Endometrium (tissue), 2 donors: Measurements from ENCODE around the gene KRTAP10-11.
"Not testable (repeated sequence)": the region's sequence is repeated elsewhere in the genome, so short reads cannot be mapped to it uniquely, and the experiment has no call there.

Experiments used
- FAIRE-seq: peaks from 2 replicates; lab custom pipeline; 2012; peaks lifted over from hg19 to GRCh38; lab: Jason Lieb, UNC
- donor health status: control.
- donor health status: control.

Gene KRTAP10-11

DNA sequence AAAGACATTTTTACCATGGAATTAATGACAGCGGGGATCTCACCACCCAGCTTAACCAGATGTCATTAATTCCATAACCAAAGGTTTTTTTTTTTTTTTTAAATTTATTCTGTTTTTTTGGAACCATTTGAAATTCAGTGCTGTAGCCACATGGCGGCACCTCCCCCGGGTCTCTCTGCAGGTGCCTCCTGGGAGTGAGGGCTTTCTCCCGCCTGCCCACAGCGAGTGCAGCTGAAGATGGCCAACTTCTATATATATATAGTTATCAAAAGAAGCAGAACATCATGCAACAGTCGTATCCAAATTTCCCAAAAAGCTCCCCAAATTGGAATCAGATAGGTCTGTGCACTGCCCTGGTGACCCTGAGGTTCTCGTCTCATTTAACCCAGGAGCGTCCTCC is 30.7 kb upstream of the KRTAP10-11 start:
- no peak for FAIRE-seq

DNA sequence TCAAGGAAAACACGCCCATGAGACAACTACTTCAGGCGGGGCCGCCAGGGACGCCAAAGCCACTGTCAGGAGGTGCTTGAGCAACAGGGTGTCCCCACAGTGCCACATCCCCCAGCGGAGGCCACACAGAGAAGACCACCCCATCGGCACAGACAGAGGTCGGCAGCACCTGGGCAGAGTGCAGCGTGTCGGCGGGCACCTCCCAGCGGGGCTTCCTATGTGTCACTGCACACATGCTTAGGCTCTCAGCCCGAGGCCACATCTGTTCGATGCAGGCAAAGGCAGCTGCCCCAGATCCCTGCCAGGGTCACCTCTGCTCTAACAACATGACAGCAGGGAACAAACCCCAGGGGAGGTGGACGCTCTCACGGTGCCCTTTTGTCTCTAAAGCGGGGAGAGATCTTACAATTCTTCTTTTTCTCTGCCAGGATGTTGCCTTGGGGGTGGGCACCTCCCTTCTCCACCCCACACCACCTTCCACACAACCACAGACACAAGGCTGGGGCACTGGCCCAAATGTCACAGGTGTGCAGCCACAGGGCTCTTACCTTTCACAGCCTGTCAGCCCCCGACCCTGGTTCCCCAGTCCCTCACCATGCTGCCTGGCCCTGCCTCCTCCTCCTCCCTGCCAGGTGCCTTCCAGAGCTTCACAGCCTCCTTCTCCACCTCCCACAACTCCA is 30.2 kb upstream of the KRTAP10-11 start:
- FAIRE-seq: no peak

DNA sequence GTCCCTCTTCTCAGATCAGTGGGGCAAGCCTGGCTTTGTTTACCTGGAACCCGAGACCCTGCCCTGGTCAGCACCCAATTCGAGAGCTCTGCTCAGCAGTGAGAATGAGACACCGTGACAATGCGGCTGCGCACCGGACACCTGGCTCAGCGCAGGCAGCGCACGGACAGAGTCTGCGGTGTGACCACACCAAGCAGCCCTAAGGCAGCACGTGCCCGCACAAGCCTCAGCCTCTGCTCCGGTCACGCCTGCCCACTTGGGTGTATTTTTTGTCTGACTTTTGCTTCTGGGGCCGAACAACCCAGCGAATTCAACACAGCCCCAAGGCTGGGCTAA is 29.7 kb upstream of the KRTAP10-11 start:
- no peak for FAIRE-seq

DNA sequence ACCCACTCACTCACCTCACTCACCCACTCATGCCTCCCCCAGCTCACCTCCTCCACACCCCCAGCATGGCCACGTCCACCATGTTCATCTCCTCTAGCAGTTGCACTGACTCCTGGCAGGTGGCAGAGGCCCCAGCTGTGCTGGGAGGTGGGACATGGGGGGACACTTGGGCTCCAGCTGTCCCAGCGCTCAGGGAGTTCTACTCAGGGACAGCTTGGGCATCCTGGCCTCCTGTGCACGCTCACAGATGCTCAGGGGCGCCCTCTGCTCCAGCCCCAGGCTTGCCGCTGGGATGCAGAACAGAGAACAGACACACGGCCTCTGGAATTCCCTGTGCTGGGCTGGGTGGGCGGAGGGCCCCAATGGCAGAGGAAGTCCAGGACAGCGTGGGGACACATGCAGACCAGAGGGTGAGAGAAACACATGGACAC is 29.1 kb upstream of the KRTAP10-11 start:
- no peak for FAIRE-seq

DNA sequence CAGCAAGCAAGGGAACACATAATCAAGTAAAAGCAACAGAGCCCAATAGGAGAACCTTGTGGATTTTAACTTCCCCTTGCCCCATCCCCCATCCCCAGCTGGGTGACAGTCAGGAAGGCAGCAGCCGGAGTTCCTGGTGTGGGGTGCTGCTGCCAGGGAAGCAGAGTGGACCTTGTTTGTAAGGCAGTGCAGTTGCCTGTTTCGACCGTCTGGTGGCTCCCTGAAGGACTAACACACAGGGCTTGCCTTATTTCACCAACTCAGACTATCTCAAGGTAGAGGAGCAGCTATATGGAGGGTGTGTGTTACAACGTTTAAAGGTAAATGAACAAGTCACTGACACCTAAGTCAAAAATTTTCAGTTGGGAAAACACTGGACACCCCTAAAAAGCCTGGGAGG is 27.7 kb upstream of the KRTAP10-11 start:
- FAIRE-seq: no peak

DNA sequence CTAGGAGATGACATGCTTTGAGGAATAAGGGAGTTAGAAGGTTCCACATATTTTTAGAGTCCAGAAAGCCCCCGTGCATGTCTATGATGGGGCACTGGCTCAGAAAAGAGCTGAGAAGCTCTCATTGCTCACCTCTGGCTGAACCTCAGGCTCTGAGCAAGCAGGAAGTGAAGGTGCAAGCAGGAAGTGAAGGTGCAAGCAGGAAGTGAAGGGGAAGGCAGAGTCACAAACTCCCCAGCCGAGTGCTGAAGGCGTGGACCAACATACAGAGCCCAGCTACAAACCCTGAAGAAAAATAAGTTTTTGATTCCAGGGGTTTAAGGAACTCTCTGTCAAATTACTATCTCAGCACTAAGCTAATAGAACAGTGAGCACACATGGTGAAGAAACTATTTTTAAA is 27.3 kb upstream of the KRTAP10-11 start:
- no peak for FAIRE-seq

DNA sequence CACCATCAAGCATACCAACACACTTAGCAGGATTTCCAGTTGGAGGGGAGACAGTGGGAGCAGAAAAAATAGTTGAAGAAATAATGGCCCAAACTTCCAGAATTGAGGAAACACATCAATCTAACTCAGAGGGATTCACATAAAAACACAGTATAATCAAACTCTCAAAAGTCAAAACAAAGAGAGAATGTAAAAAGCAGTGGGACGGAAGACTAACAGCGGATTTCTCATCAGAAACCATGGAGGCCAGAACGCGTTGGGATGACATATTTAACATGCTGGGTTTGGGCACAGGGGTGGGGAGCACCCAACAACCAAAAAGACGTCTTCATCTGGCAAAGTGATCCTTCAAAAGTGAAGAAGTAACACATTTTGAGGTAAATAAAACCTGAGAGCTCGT is 26.3 kb upstream of the KRTAP10-11 start:
- no peak for FAIRE-seq

DNA sequence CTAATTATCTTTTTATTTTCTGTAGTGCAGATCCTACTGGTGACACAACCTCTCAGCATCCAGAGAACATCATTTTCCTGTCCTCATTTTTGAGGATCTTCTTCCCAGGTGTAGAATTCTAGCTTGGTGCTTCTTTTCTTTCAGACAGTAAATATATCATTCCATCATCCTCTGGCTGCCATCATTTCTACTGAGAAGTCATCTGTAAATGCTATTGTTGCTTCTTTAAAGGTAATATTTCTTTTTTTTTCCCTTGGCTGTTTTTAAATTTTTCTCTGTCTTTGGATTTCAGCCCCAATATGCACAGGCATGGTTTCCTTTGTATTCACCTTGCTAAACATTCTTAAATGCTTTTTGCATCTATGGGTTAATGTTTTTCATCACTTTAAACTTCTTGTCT is 22.6 kb upstream of the KRTAP10-11 start:
- FAIRE-seq: no peak

DNA sequence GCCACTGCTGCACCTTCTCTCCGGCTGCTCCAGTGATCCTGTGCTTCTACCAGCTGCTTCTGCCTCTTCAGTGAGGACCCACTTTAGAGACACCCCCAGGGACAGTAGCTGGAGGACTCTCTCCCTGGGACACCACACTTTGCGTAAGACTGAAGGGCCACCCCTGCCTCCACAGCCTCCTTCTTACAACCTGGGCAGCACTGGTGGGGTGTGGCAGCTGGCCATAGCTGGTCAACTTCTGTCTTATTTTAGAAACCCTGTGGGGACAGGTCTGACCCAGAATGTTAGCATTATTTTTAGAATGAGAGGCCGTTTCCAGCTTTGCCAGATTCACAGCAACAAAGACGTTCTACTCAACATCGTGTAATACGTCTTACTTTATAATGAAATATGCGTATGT is 20.5 kb upstream of the KRTAP10-11 start:
- FAIRE-seq: no peak

DNA sequence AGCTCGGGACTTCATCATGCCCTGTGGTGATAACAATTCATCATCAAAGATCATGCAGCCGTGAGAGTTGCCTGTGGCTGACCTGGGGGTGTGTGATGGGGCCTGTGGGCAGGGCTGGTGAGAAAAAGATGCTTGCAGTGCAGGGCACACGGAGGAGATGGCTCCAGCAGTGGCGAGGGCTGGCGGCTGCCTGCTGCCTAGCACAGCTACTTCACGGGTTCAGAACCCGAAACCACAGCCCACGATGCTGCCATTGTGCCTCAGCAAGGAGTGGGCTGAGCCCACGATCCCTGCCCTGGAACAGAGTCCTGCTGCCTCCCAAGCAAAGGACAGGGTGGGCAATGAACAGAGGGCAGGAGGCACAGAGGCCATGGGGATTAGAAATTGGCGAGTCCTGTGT is 20.0 kb upstream of the KRTAP10-11 start:
- FAIRE-seq: no peak

DNA sequence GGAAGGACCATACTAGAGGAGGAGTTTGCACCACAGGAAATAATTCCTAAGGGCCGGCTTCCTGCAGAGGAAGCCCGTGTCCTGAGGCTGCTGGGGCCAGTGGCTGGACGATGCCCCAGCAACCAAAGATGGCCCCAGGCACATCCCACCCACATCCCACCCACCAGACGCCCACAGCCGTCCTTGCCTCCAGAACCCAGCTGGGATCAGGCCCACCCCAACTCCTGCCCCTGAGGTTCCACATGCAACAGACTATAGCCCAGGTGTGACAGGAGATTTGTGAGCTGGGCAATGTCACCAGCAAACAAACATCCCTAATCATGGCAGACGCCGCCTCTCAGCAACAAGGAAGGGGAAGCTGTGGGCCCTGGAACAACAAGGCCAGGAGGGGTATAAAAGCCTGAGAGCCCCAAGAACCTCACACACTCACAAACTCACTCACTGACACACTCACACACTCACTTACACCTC is 19.5 kb upstream of the KRTAP10-11 start, which contains the start of gene KRTAP10-9:
TSS of gene KRTAP10-9 (plus strand) at position 421 of the 471 bp plus-strand sequence. CDS start 79 bp downstream, outside the sequence.
- no peak for FAIRE-seq

DNA sequence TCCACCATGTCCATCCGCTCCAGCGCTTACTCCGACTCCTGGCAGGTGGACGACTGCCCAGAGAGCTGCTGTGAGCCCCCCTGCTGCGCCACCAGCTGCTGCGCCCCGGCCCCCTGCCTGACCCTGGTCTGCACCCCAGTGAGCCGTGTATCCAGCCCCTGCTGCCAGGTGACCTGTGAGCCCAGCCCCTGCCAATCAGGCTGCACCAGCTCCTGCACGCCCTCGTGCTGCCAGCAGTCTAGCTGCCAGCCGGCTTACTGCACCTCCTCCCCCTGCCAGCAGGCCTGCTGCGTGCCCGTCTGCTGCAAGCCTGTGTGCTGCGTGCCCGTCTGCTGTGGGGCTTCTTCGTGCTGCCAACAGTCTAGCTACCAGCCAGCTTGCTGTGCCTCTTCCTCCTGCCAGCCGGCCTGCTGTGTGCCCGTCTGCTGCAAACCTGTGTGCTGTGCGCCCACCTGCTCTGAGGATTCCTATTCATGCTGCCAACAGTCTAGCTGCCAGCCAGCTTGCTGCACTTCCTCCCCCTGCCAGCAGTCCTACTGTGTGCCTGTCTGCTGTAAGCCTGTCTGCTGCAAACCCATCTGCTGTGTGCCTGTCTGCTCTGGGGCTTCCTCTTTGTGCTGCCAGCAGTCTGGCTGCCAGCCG is 18.9 kb upstream of the KRTAP10-11 start:
- not testable (repeated sequence) for FAIRE-seq

DNA sequence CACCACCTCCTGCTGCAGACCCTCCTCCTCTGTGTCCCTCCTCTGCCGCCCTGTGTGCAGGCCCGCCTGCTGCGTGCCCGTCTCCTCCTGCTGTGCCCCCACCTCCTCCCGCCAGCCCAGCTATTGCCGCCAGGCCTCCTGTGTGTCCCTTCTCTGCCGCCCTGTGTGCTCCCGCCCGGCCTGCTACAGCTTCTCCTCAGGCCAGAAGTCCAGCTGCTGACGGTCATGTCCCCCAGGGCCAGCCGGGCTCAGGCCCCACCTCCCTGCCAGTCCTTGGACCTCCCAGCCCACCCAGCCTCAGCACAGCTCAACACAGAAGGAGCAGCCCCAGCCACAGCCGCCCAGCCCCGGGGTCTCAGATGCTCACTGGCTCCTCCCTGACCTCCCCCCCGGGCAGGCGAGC is 18.4 kb upstream of the KRTAP10-11 start:
- FAIRE-seq: not testable (repeated sequence)

DNA sequence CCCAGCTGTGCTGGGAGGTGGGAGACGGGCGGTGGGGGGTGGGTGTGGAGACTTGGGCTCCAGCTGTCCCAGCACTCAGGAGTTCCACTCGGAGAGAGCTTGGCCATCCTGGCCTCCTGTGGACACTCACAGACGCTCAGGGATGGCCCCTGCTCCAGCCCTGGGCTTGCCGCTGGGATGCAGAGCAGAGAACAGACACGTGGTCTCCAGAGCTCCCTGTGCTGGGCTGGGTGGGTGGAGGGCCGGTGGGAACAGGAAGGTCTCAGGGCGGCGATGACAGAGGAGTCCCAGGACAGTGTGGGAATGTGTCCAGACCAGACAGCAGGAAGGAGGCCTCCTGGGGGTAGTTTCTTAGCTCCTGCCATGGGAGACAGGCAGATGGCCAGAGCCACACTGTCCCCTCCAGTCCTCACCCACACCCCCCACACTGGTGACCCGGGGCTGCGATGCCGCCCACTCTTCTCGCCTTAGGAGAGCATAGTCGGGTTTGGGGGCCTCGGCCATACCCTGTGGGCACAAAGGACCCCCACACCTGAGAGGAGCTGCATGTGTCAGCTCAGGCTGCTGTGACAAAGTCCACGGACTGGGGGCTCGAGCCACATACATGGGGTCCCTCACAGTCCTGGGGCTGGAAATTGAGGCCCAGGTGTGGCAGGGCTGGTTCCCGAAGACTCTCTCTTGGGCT is 17.4 kb upstream of the KRTAP10-11 start:
- no peak for FAIRE-seq

DNA sequence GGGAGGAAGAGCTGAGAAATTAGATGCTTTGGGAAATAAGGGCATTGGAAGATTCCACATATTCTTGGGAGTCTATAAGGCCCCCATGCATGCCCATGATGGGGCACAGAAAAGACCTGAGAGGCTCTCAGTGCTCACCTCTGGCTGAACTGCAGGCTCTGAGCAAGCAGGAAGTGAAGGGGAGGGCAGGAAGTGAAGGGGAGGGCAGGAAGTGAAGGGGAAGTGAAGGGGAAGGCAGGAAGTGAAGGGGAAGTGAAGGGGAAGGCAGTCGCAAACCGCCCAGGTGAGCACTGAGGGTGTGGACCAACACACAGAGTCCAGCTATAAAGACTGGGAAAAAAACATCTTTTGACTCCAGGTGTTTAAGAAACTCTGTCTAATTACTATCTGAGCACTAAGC is 15.8 kb upstream of the KRTAP10-11 start:
- FAIRE-seq: no peak

DNA sequence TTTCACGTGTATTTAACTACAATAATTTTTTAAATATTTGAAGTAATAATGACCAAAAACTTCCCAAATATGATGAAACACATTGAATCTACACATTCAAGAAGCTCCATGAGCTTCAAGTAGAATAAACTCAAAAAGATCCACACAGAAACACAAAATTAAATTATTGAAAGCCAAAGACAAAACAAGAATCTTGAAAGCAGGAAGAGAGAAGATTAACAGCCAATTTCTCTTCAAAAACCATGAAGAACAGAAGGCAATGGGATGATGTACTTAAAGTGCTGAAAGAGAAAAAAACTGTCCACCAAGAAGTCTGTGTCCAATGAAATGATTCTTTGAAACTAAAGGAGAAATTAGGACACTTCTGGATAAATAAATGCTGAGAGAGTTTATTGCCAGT is 14.1 kb upstream of the KRTAP10-11 start:
- FAIRE-seq: no peak

DNA sequence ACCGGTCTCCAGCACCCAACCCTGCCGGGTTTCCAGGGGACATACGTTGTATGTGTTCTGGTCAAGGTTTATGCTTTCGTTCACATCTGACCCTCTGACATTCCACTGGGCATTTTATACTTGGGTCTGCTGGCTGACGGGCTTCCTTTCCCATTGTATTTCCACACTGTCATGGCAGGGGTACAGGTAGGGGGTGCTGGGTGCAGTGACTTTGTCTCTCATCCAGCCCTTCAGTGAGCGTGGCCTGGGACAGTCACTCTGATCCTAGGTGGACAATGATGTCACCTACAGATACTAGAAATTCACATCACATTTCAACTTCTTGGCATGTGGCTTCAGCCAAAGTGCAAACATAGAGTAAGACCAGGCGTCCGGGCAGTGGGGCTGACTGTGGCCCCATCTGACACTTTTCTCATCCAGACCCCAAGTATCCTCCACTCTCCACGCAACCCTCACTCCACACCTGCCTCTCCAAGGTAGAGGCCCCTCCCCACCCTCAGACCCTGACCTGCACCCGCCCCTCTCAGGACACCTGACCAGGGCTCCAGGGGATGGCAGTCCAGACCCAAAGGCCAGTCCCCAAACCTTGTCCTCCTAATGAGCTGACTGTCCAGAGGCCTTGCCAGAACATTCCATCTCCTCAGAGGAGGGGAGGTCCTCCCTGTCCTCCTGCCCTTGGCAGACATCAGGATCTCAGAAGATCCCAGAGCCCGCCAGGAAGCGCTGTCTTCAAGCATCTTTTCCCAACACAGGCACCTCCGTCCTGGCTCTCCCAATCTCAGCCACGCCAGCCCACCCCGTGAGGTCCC is 9.8 kb upstream of the KRTAP10-11 start:
- no peak for FAIRE-seq

DNA sequence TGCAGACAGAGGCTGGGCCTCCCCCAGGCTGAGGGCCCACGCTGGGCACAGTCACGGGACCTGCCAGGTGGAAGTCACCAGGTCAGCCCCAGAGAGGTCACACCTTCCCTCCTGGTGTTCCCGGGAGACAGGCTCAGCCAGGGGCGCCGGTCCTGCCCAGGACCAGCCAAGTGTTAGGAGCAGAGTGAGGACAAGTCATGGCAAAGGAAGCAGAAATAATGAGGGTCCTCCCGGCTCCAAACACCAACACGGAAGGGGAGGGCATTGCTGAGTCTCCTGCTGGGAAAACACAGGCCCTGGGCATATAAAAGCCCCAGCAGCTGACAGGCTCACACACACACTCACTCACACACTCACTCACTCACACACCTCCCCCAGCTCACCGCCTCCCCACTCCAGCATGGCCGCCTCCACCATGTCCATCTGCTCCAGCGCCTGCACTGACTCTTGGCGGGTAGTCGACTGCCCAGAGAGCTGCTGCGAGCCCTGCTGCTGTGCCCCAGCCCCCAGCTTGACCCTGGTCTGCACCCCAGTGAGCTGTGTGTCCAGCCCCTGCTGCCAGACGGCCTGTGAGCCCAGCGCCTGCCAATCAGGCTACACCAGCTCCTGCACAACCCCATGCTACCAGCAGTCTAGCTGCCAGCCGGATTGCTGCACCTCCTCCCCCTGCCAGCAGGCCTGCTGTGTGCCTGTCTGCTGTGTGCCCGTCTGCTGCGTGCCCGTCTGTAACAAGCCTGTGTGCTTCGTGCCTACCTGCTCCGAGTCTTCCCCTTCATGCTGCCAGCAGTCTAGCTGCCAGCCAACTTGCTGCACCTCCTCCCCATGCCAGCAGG is 9.0 kb upstream of the KRTAP10-11 start, which contains the start of gene KRTAP10-10:
TSS of gene KRTAP10-10 (plus strand) at position 339 of the 833 bp plus-strand sequence. CDS start at position 401, 62 bp downstream.
- FAIRE-seq: no peak

DNA sequence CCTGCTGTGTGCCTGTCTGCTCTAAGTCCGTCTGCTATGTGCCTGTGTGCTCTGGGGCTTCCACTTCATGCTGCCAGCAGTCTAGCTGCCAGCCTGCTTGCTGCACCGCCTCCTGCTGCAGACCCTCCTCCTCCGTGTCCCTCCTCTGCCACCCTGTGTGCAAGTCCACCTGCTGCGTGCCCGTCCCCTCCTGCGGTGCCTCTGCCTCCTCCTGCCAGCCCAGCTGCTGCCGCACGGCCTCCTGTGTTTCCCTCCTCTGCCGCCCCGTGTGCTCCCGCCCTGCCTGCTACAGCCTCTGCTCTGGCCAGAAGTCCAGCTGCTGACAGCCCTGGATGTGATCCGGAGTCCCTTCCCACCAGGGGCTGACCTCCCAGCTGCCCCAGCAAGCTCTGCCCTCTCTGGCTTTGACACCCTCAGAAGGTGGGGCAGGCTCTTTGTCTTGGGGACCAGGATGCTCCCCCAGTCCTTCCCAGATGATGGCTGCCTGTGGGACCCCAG is 8.3 kb upstream of the KRTAP10-11 start:
- FAIRE-seq: not testable (repeated sequence)

DNA sequence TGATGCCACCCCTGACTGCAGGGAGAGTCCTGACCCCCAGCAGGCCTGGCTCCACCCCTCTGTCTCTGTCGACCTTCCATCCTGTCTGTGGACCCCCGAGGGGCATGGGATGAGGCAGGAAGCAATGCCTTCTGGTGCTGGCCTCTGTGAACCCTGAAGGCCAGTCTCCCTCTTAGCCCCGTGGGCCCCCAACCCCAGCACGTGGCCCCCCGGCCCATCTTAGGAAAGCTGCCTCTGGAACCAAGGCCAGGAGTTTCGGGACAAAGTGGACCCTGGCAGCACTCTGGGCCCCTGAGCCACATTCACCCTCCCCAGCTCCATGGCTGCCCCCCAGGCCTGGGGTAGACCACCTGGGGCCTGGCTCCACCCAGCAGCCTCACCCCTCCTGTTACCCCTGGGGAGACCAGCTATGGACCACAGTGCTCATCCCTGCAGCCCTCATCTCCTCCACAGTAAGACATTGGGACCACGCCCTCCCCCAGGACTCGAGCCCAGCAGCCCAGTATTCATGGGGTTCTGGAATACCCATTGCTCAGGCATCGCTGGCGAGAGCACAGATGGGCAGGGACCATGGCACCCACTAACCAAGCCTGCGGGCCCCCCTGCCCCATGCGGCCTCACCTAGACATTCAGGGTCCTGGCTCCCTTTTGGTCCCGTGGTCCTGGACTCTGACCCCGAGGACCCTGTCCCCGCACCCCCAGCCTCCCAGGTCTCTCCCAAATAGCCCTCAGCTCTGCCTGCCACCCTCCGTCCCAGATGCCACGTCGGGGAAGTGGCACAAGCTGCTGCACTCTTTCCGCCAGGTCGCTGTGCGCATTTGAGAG is 7.5 kb upstream of the KRTAP10-11 start:
- not testable (repeated sequence) for FAIRE-seq
